ENCODE data around the gene MUC12.
"Not testable (repeated sequence)": the region's sequence is repeated elsewhere in the genome, so short reads cannot be mapped to it uniquely, and the experiment has no call there.

The MUC12 gene, protein sequence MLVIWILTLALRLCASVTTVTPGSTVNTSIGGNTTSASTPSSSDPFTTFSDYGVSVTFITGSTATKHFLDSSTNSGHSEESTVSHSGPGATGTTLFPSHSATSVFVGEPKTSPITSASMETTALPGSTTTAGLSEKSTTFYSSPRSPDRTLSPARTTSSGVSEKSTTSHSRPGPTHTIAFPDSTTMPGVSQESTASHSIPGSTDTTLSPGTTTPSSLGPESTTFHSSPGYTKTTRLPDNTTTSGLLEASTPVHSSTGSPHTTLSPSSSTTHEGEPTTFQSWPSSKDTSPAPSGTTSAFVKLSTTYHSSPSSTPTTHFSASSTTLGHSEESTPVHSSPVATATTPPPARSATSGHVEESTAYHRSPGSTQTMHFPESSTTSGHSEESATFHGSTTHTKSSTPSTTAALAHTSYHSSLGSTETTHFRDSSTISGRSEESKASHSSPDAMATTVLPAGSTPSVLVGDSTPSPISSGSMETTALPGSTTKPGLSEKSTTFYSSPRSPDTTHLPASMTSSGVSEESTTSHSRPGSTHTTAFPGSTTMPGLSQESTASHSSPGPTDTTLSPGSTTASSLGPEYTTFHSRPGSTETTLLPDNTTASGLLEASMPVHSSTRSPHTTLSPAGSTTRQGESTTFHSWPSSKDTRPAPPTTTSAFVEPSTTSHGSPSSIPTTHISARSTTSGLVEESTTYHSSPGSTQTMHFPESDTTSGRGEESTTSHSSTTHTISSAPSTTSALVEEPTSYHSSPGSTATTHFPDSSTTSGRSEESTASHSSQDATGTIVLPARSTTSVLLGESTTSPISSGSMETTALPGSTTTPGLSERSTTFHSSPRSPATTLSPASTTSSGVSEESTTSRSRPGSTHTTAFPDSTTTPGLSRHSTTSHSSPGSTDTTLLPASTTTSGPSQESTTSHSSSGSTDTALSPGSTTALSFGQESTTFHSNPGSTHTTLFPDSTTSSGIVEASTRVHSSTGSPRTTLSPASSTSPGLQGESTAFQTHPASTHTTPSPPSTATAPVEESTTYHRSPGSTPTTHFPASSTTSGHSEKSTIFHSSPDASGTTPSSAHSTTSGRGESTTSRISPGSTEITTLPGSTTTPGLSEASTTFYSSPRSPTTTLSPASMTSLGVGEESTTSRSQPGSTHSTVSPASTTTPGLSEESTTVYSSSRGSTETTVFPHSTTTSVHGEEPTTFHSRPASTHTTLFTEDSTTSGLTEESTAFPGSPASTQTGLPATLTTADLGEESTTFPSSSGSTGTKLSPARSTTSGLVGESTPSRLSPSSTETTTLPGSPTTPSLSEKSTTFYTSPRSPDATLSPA (N-terminal part only)

DNA sequence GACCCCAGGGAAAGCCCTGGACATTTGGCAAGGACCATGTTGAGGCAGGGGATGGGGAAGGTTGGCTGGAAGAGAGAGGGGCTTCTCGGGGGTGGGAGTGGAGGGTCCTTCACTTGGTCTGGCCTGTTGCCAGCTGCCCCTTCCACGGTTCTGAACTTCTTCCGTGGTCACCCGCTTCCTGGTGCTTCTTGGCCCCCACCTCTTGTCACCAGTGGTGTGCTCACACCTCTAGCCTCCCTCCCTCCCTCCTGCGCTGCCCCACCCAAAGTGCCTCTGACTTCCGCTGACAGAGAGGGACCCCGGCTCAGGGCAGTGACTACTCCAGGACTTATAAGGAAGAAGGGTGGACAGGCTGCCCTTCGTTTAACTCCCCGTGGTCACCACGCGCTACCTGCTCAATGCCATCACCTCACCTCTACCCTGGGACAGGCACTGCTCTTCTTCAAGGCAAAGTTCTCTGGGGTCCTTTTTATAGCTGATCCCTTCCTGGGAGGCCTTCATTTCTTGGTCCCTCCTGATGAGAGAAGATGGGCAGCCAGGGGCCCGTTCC lies at the start of gene MUC12:
Gene MUC12, plus strand, starts transcription at position 500 of the 550 bp plus-strand sequence. CDS start 58 bp downstream, outside the sequence.
- no peak for DNase-seq

DNA sequence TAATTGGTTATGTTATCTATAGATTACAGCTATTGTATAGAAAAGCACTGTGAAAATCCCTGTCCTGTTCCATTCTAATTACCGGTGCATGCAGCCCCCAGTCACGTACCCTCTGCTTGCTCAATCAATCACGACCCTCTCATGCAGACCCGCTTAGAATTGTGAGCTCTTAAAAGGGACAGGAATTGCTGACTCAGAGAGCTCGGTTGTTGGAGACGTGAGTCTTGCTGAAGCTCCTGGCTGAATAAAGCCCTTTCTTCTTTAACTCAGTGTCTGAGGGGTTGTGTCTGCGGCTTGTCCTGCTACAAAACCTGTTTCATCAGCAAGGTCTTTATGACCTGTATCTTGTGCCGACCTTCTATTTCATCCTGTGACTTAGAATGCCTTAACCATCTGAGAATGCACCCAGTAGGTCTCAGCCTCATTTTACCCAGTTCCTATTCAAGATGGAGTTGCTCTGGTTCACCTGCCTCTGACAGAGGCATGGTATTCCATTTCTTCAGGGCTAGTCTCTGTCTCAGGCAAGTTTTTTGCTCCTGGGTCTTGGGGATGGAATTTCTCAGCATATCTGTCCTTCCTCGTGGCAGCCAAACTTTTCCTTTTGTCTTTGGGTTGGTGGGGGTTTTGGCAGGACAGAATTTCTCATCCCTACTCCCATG lies 49.5 kb upstream of the MUC12 start:
- not testable (repeated sequence) for DNase-seq

DNA sequence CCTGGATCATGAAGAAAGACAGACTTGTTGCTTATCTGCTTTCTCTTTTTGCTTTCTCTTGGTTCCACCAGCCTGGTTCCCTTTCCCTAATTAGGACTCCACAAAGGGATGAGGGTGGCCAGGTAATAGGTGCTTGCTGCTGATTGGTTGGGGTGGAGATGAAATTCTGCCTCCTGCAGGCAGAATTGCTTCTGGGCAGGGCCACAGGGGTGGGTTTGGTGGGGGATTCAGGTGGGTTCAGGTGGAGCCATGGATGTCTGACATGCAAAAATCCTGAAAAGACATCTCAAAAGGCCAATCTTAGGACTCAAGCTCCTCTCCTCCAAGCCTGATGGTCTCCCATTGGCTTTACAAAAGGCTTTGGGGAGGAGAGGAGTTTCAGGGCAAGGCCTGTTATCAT lies 48.3 kb upstream of the MUC12 start:
- no peak for DNase-seq

DNA sequence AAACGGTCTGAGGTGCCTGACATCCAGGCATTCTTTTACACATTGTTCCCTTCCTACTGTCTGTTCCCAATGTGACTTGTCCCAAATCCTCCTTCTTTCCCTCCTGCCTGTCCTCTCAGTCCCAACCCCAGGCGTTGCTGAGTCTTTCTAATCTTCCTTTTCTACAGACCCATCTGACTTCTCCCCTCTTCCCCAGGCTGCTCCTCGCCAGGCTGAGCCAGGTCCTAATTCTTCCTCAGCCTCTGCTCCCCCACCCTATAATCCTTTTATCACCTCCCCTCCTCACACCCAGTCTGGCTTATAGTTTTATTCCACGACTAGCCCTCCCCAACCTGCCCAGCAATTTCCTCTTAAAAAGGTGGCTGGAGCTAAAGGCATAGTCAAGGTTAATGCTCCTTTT lies 45.7 kb upstream of the MUC12 start:
- peak; percentile 91 for DNase-seq

DNA sequence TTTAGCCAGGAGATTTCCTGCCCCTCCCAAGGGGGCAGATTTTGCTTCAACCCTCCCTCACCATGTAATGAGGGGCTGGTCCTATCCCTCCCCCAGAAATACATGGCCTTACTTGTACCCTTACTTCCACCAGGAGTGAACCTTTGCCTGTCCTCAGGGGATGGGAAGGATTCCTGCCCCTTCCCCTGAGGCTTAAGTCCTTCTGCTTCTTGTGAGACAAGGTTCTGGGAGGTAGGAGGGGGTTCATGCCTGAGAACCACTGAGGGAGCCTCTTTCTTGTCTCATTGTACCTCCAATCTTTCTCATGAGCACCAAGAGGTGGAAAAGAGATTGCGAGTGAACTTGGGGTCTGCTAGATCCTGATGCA lies 39.6 kb upstream of the MUC12 start:
- DNase-seq: no peak

DNA sequence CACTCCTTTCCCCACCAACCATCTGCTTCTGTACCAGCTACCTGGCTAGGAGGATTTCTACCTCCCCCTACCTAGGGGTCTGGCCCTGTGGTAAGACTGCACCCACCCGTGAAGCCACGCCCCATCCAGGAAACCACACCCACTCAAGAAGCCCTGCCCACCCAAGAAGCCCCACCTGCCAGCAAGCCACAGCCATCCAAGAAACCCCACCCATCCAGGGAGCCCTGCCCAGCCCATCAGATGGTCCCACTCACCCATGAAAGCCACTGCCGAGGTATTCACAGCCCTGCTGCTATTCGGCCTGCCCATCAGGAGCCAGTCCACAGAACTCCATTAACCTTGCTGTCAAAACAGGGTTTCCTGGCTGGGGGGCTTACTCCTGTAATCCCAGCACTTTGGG lies 35.6 kb upstream of the MUC12 start:
- DNase-seq: peak; percentile 39

DNA sequence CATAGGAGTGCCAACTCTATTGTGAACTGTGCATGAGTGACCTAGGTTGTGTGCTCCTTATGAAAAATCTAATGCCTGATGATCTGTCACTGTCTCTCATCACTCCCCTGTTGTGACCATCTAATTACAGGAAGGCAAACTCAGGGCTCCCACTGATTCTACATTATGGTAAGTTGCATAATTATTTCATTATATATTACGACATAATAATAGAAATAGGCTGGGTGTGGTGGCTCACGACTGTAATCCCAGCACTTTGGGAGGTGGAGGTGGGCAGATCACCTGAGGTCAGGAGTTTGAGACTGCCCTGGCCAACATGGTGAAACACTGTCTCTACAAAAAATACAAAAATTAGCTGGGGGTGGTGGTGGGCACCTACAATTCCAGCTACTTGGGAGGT lies 34.0 kb upstream of the MUC12 start:
- not testable (repeated sequence) for DNase-seq

DNA sequence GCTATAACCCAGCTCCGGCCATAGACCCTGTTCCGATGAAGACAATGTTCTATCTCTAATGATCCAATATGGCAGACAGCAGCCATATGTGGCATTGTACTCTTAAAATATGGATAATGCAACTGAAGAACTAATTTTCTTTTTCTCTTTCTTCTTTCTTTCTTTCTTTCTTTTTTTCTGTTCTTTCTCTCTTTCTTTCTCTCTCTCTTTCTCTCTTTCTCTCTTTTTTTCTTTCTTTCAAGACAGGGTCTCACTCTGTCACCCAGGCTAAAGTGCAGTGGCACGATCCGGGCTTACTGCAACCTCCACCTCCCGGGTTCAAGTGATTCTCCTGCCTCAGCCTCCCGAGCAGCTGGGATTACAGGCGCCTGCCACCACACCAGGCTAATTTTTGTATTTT lies 33.2 kb upstream of the MUC12 start:
- DNase-seq: not testable (repeated sequence)

DNA sequence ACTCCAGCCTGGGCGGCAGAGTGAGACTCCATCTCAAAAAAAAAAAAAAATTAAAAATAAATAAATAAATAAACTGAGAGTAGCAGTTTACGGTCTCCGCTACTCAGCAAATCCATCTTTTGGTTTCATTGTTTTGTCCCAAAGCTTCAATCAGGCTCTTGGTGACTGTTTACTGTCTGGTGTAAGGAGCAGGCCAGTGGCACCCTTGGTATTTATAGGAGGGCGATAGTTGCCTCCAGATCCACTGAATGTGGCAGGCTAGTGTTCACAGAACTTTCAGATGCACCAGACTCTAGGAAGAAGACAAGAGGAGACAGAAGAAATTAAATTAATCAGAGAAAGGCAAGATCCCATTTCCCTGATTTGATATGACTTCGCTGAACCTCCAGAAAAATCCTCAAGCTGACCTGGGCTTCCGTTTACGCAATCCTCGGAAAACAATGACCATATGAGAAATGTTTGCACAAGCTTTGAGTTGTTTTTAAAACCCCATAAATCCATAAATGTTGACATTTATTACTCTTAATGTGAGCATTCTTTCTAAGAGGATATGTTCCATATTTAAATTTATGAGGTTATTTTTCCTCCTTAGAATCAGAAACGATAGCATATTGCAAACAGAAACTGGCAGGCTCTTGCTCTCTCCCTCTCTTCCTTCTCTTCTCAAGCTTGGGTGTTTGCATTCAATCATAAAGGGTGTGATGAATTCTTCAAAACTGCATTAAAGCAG lies 27.2 kb upstream of the MUC12 start:
- no peak for DNase-seq

DNA sequence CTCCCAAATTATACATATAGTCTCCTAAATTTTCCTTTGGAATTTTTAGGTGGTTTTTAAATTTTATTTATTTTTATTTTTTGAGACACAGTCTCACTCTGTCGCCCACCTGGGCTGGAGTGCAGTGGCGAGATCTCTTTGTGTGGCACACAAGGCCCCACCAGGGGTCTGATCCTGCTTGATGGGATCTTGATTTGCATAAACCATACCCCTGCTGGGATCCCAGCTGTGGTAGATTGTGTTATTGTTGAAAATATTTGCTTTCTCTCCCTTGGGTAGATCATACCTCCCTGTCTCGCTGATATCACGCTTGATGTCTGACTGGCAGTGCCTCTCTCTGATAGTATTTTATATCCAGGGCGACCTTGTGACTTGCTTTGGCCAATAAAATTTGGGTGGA lies 25.7 kb upstream of the MUC12 start:
- no peak for DNase-seq

DNA sequence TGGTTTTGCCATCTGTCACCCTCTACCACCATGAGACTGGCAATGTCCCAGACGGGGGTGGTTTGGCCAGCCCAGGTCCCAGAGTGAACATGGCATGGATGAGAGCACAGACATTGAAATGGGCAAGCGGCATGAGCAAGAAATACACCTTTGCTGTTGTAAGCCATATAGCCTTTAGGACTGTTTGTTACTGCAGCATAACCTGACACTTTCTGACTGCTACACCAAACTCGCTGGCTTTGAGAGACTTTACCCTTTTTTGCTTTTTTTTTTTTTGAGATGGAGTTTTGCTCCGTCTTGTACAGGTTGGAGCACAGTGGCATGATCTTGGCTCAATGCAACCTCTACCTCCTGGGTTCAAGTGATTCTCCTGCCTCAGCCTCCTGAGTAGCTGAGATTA lies 25.2 kb upstream of the MUC12 start:
- no peak for DNase-seq

DNA sequence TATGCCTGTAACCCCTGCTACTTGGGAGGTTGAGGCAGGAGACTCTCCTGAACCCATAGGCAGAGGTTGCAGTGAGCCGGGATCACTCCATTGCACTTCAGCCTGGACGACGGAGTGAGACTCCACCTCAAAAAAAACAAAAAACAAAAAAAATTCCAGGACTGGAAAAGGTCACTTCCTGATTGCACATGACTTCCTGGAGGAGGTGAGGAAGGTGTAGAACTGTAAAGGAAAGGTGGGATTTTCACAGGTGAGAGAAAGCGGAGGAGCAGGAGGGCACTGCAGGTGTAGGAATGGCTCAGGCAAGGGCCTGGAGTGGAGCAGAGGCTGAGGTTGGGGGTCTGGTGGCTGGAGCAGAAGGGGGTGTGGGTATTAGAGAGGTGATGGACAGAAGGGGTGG lies 23.3 kb upstream of the MUC12 start:
- DNase-seq: no peak

DNA sequence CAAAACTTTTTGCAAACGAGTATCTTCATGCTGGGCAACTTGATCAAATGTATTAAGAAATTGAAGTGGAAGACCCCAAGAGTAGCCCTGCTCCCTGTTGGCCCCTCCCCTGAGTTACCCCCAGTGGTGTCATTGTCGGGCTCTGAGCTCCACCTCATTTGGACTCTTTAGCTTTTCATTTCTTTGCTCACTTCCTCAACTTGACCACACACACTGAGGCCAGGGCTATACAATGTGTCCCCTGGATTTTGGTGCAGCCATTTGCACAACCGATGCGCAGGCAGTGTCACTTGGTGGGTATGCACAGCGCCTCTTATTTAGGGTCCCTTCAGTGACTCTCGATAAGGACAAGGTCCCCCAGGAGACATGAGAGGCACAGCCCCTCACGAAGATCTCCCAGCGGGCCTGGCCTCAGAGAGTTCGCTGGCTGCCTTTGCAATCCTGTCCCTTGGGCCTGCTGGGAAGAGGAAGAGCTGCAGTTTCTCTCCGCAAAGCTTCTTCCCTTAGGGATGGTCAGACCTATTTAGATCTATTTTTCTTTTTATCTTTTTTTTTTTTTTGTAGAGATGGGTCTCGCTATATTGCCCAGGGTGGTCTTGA lies 22.5 kb upstream of the MUC12 start:
- no peak for DNase-seq

DNA sequence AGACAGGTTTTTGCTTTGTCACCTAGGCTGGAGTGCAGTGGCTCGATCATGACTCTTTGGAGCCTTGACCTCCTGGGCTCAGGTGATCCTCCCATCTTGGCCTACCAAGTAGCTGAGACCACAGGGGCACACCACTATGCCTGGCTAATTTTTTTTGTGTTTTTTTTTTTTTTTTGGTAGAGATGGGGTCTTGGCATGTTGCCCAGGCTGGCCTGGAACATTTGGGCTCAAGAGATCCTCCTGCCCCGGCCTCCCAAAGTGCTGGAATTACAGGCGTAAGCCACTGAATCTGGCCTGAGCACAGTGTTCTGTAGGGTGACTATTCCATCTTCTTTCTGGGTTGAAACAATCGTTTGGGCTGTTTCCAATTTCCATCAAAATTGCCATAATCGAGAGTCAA lies 21.6 kb upstream of the MUC12 start:
- no peak for DNase-seq

DNA sequence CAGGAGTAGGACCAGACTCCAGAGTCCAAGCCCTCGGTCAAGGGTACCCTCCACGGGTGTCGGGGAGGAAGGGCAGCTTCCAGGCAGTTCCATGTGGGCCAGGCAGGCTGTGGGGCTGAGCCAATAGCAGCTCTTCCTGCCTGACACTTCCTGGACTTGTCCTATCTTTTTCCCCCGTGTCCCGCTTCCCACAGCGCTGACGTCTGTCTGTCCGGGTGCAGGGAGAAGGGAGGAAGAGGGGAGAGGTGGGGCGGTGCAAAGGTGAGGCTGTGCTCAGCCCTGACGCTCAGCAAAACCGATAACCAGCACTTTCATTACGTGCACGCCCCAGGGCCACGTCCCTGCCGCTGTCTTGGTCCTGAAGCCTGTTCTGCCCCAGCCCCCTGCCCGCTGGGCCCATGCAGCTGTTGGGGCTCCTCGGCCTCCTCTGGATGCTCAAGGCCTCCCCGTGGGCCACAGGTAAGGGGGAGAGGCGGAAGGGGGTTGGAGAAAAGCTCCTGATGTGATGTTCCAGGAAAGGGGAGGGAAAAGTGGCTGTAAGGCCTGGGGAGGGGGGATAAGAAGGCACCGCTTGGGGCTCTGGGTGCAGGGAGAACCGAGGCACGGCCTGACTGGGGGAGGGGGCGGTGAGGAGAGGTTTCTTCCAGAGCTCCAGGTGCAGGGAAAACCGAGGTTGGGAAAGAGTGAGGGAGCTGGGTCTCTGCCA lies 20.0 kb upstream of the MUC12 start, which contains the start of gene MUC3A:
Gene MUC3A, plus strand, starts transcription at position 308 of the 706 bp plus-strand sequence. Its CDS starts 91 bp downstream, at position 399.
- DNase-seq: no peak

DNA sequence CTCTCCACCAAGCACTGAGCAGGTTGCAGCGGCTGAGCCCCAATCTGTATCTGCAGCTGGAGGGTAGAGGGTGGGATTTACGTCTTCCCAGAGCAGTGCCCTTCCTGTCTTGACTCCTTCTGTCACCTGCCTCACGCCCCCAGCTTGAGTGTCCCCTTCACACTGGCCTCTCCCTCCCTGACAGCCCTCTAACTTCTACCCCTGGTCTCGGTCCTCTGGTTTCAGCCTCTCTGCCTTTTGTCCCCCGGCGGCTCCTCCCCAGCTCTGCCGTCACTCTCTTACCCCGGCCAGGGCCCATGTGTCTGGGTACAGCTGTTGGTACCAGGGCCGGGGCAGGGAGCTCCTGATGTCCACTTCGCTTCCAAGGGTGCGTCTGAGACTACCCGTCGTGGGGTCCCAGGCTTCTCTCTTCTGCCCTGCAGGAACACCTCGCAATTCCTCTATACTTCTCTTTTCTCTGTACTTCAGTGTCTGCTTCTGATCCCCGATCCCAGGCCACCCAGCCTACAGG lies 19.4 kb upstream of the MUC12 start:
- no peak for DNase-seq

DNA sequence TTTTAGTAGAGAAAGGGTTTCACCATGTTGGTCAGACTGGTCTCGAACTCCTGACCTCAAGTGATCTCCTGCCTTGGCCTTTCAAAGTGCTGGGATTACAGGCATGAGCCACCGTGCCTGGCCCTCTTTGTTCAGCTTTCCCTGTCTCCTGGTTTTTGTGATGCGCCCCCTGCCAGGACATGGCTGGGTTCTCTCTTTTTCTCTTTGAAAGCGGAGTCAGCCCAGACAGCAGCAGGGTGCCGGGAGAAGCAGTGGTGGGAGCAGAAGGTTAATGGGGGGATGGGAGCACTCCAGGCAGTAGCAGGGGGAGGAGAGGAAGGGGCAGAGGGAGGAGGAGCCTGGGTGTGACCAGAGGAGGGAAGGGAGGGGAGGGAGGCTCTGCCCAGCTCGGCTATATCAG lies 18.2 kb upstream of the MUC12 start:
- no peak for DNase-seq

DNA sequence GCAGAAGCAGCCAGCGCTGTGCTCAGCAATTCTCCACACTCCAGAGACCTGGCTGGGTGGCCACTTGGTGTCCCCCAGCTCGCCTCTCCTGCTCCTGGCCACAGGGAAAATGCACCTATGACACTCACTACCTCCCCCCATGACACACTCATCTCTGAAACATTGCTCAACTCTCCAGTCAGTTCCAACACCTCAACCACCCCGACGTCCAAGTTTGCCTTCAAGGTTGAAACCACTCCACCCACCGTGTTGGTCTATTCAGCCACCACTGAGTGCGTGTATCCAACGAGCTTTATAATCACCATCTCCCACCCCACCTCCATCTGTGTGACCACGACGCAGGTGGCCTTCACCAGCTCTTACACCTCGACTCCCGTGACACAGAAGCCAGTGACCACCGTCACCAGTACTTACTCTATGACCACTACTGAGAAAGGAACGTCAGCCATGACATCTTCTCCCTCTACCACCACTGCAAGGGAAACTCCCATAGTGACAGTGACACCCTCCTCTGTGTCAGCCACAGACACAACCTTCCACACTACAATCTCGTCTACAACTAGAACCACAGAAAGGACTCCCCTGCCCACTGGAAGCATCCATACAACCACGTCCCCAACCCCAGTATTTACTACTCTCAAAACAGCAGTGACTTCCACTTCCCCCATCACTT lies 17.3 kb upstream of the MUC12 start:
- DNase-seq: no peak

DNA sequence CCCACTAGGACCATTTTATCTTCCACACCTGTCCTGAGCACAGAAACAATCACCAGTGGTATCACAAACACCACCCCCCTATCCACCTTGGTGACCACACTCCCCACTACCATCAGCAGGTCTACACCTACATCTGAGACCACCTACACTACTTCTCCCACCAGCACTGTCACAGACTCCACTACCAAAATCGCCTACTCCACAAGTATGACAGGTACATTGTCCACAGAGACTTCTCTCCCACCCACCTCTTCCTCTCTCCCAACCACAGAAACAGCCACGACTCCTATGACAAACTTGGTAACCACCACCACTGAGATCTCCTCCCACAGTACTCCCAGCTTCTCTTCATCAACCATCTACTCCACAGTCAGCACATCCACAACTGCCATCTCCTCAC lies 16.7 kb upstream of the MUC12 start:
- DNase-seq: no peak
